ENCODE measurements around the gene SHISA5.

The SHISA5 gene

DNA sequence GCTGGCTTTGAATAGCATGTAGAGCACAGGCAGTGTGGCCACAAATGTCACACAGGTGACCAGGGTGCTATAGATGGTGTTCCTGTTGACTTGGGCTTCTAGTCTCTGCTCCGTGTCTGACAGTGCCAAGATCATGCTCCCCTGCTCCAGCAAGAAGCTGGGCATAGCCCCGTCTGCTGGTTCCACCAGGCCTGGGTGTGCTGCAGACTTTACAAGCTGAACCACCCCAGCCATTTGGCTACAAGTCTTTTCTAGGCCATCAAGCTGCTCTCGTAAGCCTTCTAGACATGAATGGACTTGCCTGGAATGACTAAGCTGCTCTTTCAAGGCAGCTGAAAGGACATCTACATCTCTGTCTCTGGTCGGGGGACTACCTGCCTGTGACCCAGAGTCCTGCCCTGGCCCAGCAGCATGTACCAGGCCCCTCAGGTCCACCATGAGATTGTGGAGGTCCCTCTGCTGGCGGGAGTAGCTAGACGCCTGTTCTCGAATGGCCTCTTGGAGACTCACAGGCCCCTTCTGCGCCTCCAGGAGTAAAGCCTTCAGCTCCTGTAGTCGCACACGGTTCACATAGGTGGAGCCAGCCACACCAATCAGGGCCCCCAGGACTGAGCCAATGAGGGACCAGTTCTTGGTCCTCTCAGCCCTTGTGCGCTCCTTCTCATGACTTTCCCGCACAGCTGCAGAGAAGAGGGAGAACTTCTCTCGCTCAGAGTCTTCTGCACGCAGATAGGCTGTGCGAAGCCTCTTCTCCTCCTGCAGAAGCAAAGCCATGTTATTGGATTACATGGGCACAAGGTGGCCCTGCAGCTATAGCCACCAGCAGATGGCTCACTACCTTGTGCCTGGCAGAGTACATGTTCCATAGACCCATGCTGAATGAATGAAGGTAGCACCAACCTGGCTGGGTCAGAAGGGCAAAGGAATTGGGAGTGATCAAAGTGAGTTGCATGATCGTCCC is 71.3 kb downstream of the SHISA5 start:
- no peak for DNase-seq (ENCODE audit: low read depth in 1 of 2, low spot score in 1 of 2)

DNA sequence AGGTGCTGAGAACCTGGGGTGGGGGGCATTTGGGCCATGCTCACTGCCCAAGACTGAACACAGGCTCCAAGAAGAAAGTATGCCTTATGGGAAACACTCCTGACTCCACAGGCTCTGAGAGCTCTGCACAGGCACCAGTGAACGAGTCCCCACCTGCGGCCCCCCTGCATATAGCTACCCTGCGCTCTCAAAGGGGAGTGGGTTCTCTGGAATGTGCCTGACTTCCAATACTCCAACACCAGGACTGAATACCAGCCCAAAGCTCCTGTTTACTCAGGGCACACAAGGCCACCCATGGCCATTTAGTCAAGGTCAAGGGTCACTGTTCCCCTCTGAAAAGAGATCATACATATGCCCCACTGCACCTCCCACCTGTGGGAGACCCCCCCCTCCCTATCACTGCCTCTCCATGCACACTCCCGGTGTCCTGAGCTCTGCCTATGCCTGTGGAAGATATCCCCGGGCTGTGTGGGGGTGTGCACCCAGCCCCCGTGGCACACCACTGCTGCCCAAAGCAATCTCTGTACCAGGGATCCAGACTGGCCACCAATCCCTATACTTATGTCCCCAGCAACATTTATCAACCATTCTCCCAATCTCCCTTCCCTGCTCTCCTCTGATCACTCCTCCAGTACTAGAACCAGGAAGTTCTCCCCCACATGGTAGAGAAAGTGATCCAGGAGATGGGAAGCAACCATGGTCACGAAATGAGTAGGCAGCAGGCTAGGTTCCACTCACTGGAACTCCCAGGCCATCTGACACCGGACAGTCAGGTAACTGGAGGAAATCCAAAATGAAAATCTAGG is 72.5 kb downstream of the SHISA5 start:
- DNase-seq (ENCODE audit: low read depth in 1 of 2, low spot score in 1 of 2) = no peak

DNA sequence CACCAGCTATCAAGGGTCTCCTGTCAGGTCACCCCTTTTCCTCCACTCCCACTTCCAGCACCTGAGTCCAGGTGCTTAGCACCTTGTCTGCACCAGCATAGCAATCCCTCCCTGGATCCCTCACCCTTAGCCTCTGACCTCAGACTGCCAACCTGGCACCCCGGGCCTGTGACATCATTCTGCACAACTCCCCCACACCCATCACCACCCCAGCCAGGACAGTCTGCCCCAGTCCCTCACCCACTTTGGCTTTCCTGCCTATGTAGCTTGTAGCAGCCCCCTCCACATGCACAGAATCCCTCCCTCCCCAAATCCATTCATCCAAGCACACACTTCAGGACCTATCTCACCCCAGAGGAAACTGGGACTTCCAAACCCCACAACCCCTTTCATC is 73.3 kb downstream of the SHISA5 start:
- DNase-seq (ENCODE audit: low read depth in 1 of 2, low spot score in 1 of 2) = no peak

DNA sequence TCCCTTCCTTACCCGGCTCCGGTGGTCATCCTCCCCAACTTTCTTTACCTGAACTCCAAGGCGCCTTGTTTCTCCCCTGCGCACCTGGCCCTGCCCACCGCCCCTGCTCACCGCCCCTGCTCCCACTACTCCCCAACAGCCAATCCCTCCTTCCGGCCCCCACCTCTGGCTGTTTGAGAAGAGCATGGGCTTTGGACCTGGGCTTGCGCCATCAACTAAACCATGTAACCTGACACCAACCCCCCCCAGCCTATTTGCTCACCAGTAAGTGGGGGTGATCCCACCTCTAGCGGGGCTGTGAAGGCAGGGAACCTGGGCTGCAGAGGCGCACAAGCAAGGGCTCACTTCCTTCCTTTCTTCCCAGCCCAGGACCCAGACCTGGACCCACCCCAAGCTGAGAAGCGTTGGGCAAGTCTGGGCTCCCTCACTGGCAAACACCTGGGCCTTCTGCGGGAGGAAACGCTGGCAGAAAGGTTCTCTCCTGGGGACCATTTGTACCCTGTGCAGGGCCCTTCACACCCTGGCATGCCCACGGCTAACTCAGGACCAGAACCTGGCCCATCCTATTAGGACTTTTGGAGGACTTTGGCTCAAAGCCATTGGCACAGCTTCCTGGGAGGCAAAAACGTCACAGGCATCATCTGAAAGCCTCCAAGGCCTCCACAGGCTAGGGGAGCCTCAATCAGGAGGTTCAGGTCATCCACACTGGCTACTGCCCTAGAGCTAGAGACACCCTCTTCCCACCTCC is 73.8 kb downstream of the SHISA5 start, which contains the start of gene PLXNB1:
Gene PLXNB1, minus strand, starts transcription at position 127 of the 748 bp plus-strand sequence. CDS start 5,475 bp downstream, outside the sequence.
- DNase-seq (ENCODE audit: low read depth in 1 of 2, low spot score in 1 of 2) = no peak

DNA sequence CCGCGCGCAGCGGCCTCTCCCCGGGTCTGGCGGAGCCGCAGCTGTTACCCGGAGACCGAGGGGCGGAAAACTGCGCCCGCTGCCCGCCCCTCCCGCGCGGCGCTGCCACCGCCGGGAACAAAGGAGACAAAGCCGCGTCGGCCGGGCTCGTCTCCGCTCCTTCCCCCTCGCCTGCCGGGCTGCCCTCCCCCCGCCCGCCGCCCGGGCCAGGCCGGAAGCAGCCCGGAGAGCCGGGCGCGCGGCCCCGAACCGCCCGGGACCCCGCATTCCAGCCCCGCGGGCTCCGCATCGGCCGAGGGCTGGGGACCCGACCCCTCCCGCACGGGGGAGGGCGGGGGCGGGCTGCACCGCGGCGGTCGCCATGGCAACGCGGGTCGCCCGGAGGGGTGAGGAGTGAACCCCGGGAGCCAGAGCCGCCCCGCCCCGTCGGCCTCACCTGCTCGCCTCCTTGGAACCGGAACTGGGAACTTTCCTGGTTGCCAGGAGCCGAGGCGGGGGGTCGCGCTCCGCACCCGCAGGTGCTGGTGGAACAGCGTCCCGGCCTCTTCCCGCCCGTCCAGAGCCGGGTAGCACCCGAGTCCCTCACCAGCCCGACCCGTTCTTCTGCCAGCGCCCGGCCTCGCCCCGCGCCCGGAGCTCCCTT is 74.5 kb downstream of the SHISA5 start:
- peak; percentile 27 to 32 for DNase-seq (ENCODE audit: low read depth in 1 of 2, low spot score in 1 of 2)

DNA sequence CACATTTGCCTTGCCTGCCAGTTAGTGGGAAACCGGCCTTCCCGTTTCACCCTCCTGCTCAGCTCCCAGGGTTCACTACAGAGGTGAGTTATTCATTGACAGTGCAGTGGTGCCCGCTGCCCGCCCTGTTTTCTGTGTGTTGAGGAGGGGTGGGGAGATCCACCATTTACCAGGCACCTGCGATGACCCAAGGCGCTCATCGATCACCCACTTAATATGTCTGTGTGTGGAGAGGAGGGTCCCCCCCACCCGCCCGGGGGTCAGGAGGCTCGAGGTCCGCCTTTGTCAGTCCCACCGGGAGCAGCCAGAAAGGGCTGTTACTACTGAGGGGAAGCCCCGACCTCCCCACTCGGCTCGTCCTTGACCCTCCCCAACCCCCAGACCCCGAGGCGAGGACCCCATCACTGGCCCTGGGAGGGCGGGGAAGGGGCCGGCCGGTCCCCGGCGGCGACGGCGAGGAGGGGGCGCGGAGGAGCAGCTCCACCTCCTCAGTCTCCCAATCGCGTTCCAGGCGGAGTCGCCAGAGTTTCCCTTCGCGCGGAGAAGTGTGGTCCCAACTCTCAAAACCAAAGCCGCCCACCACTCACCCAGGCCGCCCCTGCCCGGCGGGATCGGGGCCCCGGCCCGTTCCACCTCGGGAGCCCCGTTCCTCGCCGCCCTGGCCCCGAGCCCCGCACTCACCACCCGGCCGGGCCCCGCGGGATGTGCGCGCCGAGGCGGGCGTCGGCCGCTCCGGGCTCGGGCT is 75.2 kb downstream of the SHISA5 start:
- DNase-seq (ENCODE audit: low read depth in 1 of 2, low spot score in 1 of 2) = no peak

DNA sequence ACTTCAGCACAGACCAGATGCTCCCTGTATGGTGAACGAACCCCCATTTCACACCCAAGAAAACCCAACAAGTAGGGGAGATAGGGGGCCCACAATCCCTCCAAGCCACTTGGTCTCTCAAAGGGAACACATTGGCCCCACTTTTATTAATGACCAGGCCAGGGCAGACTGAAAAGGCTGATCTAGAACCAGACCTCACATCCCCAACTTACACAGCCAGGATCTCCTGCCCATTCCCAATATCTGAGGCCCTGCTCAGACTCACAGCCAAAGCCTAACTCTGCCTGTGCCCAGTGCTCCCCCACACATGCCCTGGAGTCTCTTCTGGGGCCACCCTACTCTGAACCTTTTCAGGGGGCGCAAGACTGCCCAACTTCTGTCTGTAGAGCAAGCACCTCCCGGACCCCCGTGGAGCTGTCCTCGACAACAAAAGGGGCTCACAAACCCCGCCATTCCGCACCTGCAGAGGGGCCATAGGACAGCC is 75.8 kb downstream of the SHISA5 start:
- no peak for DNase-seq (ENCODE audit: low read depth in 1 of 2, low spot score in 1 of 2)

DNA sequence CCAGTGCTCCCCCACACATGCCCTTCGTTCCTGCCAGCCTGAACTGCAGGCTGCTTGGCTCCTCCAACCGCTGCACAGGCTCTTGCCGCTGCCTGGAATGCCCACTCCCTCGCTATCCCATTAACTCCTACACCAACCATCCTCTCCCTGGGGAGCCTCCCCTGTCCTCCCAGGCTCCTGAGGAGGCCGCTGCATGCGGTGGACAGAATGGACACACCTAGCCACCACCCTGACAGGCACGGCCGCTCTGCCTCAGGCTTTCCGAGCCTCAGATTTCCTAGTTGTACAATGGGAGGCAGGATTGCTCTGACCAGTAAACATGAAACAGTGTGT is 76.4 kb downstream of the SHISA5 start:
- DNase-seq (ENCODE audit: low read depth in 1 of 2, low spot score in 1 of 2) = no peak

DNA sequence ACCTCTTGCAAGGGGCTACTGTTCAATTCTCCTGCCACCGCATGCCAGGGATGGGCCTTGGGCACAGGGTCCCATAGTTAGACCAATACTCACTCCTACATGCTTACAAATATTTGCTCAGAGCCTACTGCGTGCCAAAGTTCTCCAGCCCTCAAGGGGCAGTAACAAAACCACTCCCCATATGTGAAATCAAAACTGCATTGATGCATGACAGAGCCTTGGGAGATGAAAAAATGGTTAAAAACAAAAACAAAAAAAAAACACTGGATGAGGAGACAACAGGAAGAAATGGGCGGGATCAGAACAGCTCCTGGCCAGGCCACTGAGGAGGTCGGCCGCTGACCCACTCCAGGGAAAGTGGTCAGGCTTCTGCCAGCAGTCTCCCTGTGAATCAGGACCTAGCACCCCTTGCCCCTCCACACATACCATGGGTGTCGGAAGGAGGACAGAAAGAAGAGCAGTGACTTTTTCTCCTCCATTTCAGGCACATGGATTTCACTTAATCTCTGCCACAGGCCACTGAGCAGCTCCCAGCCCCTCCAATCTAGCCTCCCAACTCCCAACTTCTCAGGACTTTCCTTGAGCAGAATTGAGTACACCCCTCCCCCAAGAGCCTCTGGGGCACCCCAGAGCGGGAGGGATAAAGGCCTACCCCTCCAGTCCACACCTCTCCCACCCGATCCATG is 76.9 kb downstream of the SHISA5 start:
- no peak for DNase-seq (ENCODE audit: low read depth in 1 of 2, low spot score in 1 of 2)

DNA sequence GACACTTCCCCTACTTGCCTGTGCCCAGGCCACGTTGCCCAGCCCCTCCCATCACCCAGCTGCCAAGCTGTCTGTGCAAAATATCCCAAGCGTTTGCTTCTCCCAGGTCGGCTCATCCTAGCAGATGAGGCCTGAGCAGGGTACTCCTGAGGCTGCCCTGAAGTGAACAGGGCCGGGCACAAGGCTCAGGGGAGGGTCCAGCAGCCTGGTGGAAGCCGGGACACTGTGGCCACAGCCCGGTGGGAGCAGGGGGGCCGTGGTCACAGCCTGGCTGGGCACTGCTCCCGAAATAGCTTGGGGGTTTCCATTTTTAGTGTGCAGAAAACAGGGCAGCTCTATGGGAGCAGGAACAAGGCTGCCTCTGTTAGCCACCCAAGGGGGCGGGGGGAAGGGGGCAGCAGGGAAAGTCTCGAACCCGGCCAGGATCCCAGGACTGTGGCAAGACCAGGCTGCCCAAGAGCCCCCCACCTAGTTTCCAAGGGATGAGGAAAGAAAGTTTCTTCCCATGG is 77.5 kb downstream of the SHISA5 start:
- DNase-seq (ENCODE audit: low read depth in 1 of 2, low spot score in 1 of 2) = no peak

DNA sequence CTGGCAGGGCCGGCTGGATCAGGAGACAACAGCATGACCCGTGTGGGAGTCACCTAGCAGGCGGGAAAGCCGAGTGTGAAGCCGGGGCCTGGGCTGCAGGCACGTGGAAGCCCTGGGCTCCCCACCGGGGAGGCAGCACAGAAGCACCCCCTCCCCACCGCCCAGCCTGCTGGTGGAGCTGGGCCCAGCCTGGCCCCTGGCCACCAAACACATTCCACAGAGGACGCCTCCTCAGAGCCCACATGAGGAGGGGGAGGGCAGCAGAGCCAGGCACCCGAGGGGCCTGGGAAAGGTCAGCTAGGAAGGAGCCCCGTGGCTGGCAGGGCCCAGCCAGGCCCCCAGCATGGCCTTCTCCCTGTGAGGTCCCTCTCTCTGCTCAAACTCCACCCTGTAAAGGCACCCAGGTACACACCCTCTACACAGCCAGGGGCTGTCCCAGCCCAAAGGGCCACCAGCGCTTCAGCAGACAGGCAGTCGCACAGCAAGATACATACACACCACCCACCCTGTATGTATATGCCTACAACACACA is 78.6 kb downstream of the SHISA5 start:
- DNase-seq (ENCODE audit: low read depth in 1 of 2, low spot score in 1 of 2) = no peak

DNA sequence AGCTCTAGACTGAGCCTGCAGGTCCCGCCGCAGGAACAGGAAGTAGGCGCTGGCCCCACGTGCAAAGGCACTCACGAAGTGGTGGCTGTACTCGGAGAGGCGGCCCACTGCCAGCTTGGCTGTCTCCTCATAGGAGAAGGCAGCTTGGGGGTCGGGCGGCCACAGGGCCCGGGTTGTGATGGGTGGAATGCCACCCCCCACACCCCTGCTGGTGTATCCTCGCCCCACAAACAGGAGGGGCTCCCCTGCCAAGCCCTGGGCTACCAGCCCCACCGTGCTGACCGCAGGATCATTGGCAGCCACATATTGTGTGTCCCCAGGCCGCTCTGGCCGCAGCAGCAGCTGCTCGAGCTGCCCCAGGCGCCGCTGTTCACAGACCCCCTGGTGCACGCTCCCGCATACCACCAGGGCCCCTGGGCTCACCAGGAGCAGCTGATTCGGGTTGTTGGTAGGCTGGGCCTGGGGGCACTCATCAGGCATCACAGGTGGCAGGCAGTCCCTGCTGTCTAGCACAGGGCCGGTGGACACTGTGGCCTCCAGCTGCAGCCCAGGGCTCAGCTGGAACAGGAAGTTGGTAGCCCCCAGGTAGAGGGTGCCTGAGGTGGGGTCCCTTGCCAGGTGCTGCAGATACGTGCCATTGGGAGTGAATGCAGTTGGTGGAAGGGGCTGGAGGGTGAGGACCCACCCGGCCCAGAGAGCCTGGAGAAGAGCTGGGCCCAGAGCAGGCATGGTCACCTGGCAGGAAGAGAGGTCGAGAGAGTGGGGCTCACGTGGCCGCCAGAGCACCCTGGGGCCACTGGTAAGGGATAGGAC is 79.9 kb downstream of the SHISA5 start:
- DNase-seq (ENCODE audit: low read depth in 1 of 2, low spot score in 1 of 2) = no peak

DNA sequence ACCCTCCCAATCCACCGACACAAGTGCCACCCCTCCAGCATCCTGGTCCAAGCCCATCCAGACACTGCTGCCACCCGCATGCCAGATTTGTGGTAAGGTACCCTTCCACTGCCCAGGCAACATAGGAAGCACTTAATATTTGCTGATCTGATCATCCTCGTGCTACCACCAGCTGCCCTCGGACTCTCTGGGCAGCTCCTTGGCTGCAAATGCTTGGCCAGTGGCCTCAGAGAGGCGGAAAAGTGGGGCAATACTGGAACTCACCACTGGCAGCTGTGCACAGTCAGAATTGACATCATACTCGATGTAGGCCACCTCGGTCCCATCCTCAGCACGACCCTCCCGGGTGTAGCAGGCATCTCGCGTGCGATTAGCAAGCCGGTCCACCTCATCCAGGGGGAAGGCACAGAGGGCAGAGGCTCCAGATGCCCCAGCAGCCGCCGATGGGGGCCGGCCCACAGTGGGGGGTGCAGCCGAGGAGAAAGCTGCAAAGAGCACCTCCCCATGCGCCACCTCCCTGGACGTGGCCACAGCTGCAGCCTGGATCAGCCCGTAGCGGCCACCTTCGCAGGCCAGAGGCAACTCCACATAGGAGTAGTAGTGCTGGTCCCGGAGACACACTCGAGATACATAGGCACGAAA is 80.6 kb downstream of the SHISA5 start:
- DNase-seq (ENCODE audit: low read depth in 1 of 2, low spot score in 1 of 2) = no peak

DNA sequence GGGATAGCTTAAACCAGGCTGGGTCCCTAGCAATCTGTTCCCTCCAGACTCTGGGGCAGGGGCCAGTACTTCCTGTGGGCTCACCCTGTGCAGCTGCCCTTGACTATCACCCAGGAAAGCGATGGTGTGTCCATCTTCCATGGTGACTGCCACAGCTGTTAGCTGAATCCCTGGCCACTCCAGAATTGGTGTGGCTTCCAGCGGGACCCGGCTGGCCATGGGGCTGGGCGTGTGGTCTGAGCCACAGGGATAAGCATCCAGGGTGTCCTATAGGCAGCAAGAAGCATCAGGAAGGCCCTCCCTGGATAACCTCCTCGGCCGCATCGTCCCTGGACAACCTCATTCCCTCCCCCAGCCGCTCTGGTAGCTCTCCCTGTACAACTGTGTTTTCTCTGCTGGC is 81.3 kb downstream of the SHISA5 start:
- DNase-seq (ENCODE audit: low read depth in 1 of 2, low spot score in 1 of 2) = no peak

DNA sequence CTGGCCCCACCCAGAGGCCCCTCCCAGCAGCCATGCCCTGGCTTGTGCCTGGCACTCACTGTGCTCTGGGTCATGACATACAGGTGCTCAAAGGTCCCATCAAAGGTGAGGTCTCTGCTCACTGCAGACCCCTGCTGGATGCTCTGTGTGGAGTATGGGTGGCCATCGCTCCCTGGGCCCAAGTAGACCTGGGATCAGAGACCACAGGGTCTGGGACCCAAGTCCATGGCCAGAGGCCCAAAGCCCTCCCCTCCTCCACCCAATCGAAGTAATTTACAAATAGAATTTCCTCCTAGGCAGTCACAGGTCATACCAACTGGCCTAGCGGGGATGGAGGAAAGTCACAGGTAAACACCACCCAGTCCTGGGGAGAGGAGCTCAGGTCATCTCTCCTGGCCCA is 81.7 kb downstream of the SHISA5 start:
- no peak for DNase-seq (ENCODE audit: low read depth in 1 of 2, low spot score in 1 of 2)

DNA sequence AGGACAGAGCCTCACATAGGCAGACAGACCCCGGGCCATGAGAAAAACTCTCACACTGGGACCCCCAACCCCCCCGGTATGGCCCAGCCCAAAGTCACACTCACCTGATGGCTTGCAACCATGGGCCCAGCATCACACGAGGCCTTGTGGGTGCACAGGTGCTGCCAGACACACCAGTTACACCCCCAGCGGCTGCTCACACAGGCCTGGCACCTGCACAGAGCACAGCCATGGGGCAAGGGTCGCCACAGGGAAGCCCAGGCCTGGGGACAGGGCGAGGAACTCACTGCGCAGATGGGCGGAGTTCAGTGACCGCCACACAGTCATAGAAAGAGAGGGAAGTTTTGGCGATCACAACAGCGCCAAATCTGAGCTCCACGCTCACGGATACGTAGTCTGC is 83.4 kb downstream of the SHISA5 start:
- no peak for DNase-seq (ENCODE audit: low read depth in 1 of 2, low spot score in 1 of 2)

DNA sequence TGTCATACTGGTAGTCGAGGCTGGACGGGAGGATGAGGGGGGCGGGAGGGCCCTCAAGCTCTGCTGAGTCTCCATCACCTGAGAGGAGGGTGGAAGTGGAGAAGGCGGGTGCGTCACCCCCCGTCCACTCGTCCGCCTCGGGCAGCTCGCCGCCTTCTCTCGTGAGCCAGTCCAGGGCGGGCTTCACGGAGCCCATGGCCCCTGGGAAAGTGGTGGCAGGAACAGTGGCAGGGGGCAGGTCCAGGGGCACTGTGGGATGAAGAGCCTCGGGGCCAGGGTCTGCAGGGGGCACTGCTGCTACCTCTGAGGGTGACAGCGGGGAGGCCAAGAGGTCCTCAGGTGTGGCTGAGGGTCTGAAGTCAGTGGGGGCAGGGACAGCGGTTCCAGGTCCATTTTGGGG is 84.4 kb downstream of the SHISA5 start:
- DNase-seq (ENCODE audit: low read depth in 1 of 2, low spot score in 1 of 2) = no peak

DNA sequence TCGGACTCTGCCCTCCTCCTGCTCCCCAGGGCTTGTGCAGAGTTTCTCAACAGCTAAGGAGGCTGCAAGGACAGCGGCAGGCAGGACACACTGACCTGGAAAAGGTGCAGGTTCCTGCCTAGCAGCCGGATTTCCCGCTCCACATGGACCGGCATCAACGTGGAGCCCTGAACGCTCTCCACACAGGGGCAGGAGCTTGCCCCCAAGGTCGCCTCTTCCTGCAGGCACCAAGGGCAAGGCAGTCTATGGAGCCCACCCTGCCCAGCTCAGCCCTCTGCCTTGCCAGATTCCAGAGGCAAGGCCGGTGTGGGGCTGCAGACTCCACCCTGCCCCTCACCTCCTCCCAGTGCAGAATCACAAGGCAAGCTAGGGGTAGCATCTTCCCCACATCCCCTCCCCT is 84.8 kb downstream of the SHISA5 start:
- no peak for DNase-seq (ENCODE audit: low read depth in 1 of 2, low spot score in 1 of 2)
